Amniotic stem cell (primary cell): ENCODE results near the gene SNTG2.

Experiments
- DNase-seq: peaks from one replicate; lab custom pipeline; 2025; lab: John Stamatoyannopoulos, UW

SNTG2 gene

DNA sequence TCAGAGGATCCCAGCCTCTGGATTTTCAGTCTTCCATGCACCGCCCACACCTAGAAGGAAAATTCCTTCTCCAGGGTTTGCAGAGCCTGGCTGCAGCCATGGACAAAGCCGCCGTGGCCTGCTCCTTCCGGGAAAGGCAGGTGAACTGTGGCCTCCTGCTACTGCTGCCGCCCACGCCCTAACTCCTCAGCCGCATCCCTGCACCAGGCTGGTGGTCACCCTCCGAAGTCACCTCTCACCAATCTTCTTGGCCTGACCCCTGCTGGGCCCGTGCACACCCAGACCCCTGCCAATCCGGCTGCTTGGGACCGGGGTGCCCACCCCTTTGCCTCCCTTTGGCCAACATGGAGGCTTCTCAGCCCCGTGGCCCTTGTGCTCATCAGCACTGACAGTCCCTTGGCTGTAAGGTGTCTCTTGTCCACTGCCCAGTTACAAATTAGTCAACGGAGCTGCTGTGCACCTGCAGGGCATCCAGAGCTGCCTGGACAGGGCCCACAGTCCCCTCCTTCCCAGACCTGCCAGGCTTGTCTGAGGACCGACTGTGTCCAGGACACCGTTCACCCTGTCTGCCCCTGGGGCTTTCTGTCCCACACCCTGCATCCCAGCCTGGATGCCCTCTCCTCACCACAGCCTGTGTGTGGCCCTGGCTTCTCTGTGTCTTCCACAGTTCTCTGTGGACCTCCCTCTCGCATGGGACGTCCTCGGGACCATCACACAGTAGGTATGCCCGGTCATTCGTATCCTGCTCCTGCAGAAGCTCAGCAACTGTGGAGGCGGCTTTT, 332.6 kb downstream of the SNTG2 start:
- DNase-seq: no peak

- DNase-seq: no peak
Measured at GRCh38 chr2:1283871-1284270, 333.2 kb downstream of the SNTG2 start.

GRCh38 chr2:1286929-1287328, 336.3 kb downstream of the SNTG2 start:
- DNase-seq: no peak

DNA sequence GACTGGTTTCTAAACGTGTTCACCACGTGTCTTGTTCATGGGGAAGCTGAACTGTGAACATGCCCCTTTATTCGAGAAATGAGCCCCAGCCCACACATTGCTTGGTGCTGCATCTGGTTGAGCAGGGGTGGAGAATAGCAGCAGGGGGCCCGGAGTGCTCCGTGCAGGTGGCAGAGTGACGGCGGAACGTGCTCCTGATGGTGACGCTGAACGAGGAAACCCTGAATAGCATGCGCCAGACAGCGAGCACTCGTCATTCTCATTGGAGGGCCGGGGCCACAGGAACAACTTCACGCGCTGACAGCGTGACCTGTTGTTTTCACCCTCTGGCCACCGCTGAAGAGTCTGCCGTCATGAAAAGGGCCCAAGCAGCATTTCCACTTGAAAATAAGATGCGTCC, 336.8 kb downstream of the SNTG2 start:
- no peak for DNase-seq

GRCh38 chr2:1294900-1295299, 344.3 kb downstream of the SNTG2 start:
- DNase-seq: no peak

- no peak for DNase-seq
Measured at GRCh38 chr2:1295740-1296139, 345.1 kb downstream of the SNTG2 start.

- no peak for DNase-seq
Measured at GRCh38 chr2:1297372-1298159, 346.9 kb downstream of the SNTG2 start.

DNA sequence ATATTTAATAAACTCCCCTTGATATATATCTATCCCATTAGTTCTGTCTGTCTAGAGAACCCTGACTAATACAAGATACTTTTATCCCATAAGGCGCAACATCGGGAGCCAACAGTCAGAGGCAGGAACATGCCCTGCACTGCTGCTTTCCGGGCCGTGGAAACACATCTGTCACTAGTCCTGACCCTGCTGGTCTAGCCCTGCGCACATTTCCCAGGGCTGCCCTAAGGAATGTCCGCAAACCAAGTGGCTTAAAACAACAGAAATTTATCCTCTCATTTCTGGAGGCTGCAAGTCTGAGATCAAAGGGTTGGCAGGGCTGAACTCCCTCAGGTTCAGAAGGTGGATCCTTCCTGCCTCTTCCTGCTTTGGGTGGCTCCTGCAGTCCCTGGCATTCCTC, 348.4 kb downstream of the SNTG2 start:
- no peak for DNase-seq

DNA sequence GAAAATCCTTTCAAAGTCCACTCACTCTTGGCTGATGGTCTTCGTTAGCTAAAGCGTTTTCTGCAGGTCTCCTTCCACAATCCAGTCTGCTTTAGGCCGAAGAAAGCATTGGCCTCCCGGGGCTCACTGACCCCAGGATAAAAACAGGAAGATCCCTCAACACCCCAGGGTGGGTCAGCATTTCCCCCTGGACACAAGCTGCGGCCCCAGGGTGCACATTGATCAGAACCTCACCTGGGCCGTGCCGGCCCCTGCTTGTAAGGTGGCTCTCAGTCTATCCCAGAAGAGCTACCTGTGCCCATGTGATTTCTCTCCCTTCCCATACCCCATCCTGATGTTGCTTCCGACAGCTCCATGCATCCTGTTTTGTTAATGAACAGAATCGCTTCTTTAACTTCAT, 349.6 kb downstream of the SNTG2 start:
- no peak for DNase-seq

DNA sequence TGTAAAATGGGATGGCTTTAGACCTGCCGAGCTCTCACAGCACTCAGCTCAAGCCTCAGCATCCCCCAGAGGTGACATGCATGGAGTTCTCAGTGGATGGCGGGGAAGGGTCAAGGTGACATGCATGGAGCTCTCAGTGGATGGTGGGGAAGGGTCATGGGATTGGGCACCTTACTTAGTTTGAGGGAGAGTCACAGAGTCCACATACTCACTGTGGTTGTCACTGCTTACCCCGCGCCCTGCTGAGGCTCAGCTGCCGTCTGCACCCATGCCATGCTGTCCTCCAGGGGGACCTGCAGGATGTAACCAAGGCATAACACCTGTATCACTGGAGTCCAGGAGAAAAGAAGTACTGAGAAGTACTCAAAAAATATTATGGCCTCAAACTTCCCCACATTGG, 350.4 kb downstream of the SNTG2 start:
- DNase-seq: no peak

DNA sequence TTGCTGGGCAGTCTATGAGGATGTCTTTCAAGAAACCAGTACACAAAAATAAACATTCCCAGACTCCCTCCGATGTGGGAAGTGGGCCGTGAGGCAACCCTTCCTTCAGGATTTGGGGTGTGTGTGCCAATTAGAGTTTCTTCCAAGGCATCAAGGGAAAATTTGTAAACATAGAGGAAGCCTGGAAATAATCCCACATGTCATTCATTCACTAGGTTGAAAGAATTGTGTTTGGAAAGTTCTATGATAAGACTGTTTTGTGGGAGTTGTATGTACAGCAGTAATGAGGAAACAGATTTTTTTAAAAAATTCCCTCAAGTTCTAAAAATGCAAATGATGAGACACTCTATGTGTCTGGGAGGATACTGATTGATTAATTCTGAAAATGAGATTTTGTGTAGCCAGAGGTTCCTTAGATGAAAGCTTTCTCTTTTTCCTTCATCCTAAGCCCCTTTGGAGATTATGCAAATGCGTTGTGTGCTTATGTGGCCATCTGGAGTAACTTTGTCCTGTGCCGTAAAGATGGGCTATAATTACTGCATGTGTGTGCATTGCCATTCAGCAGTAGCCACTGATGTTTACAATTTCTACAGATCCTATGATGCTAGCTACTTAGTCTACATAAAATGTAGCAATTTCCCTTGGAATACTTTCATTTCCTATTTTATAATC, 354.8 kb downstream of the SNTG2 start:
- no peak for DNase-seq

- DNase-seq: no peak
Measured at GRCh38 chr2:1306014-1306686, 355.5 kb downstream of the SNTG2 start.

DNA sequence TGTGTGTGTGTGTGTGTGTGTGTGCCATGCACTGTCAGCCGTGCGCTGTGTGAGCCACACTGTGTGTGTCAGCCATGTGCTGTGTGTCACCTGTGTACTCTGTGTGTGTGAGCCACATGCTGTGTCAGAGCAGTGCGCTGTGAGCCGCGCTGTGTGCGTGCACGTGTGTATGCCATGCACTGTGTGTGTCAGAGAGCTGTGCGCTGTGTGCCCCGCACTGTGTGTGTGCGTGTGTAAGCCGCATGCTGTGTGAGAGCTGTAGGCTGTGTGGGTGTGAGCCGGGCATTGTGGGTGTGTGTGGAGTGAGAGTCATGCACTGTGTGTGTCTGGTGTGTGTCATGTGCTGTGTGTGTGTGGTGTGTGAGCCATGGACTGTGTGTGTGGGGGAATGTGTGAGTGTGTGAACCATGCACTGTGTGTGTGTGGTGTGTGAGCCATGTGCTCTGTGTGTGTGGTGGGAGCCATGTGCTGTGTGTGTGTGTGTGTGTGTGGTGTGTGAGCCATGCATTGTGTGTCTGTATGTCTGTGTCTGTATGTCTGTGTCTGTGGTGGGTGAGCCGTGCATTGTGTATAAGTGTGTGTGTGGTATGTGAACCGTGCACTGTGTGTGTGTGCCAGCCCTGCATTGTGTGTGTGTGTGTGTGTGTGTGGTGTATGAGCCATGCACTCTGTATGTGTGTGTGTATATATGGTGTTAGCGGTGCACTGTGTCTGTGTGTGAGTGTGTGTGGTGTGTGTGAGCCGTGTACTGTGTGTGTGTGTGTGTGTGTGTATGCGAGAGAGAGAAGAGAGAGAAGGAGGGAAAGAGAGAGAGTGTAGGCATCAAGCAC, 356.3 kb downstream of the SNTG2 start:
- DNase-seq: no peak

GRCh38 chr2:1307670-1308069, 357.0 kb downstream of the SNTG2 start:
- no peak for DNase-seq

DNA sequence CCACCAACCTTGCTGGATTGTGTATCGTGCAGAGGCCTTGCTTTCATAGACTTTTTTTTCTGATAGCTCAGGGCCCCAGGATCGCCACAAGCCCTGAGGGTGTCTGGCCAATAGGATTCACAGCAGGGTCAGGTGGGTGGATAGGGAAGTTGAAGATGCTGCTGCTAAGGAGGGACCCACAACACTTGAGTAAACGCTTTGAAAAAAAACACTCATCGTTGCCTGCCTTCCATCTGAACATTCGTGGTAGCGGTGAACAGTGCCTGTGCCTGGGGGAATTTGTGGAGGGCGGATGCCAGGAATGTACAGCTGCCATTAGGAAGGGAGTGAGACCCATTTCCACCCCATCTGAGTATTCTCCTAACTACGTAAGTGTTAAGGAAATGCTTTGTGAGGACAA, 358.0 kb downstream of the SNTG2 start:
- DNase-seq: no peak

DNA sequence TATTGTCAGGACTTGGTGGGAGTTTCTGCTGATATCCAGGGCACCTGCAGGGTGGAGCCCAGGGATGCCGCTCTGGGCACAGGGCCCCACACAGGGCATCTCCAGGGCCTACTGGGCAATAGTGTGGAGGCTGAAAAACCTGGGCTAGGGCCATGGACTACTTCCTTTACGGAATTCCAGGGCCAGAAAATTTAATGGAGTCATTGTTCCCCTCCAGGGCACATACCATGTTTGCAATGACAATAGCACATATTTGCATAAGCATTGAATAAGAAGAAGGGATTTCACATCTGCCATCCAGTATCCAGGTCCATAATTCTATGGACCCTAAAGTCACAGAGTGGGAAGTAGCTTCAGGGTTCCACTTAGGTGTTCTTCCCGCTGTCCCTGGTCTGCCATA, 358.9 kb downstream of the SNTG2 start:
- DNase-seq: no peak

GRCh38 chr2:1310202-1310601, 359.6 kb downstream of the SNTG2 start:
- no peak for DNase-seq

- DNase-seq: no peak
Measured at GRCh38 chr2:1310866-1311265, 360.2 kb downstream of the SNTG2 start.

- DNase-seq: no peak
Measured at GRCh38 chr2:1313240-1313924, 362.7 kb downstream of the SNTG2 start.

DNA sequence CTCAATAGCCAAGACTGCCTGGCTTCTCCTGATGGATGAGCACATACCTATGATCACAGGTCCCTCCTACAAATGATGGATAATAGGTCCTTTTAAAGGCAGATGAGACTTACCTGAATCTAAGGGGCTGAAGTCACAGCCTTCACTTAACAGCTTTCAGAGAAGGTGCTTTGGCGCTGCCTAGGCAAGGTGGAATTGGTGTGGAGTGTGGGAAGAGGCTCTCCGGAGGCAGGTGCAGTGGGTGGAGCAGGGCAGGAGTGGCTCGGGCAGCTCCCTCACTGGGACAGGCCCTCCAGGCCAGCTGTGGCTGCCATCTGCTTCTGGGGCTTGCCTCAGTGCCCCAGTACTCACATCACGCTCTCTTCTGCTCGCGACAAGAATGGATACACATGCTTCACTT, 363.6 kb downstream of the SNTG2 start:
- DNase-seq: no peak
